HepG2 (cell line): ENCODE data around the gene ZBTB45. TPM values are rescaled to one million over a fixed set of nuclear protein-coding genes. Genes with fewer than 3 reads are reported as not detected.

Experiments
- ATAC-seq: fragments of 200-7000 bp; cut with Tn5 transposase; 3 replicates; pipeline ENCODE4 v1.9.1; 2020; ENCODE audit warnings: mild to moderate bottlenecking, moderate library complexity
- BruUV-seq: library from RNA; stranded (reverse); fragments of 400-500 nt; replicated peaks from 2 replicates; lab custom pipeline; 2021; lab: Mats Ljungman, UMichigan
- CTCF ChIA-PET: fragments of 300-600 bp; formaldehyde crosslinking; extraction: SDS; loops from one replicate; lab custom pipeline; 2021; ENCODE audit warnings: low total read pairs, inconsistent platforms, low intra/inter-chr PET ratio; lab: Yijun Ruan, JAX
- POLR2A ChIA-PET: fragments of 350-600 bp; sonication (Branson Sonifier 250); formaldehyde crosslinking; loops from one replicate; lab custom pipeline; 2020; ENCODE audit warnings: antibody characterized with exemption, inconsistent platforms; lab: Yijun Ruan, JAX
- DNase-seq: peaks from one replicate; pipeline ENCODE4 v3.0.0-alpha.2; 2015; ENCODE audit warnings: low spot score
- FAIRE-seq: peaks from 3 replicates; lab custom pipeline; 2011; peaks lifted over from hg19 to GRCh38; lab: Jason Lieb, UNC
- H2AFZ ChIP-seq: one replicate; pipeline ENCODE4 v1.6.1; 2011; ENCODE audit warnings: low read length, inconsistent platforms
- H3K27ac ChIP-seq: fragments of 300-600 bp; 3 replicates; pipeline ENCODE4 v1.8.0; 2011; ENCODE audit warnings: mixed run types, mild to moderate bottlenecking, mixed read lengths, low read length, inconsistent platforms; ENCODE audit not compliant: insufficient read depth; ENCODE audit errors: extremely low read length
- H3K27me3 ChIP-seq, 2 experiments: fragments of 200-600 bp in 1 of 2; 2 replicates in 1 of 2; 3 replicates in 1 of 2; pipeline versions ENCODE4 v1.6.0 to v1.8.0; 2011; ENCODE audit warnings: low read length in 2 of 2, mild to moderate bottlenecking in 2 of 2, moderate library complexity in 2 of 2, inconsistent platforms in 1 of 2; ENCODE audit not compliant: insufficient read depth in 2 of 2, control insufficient read depth in 1 of 2
- H3K36me3 ChIP-seq, 2 experiments: fragments of 200-600 bp in 1 of 2; replicated peaks in 1 of 2; 2 replicates in 1 of 2; 3 replicates in 1 of 2; pipeline versions ENCODE4 v1.5.1 to v1.8.0; 2011; ENCODE audit warnings: low read length in 2 of 2, inconsistent platforms in 1 of 2; ENCODE audit not compliant: insufficient read depth in 2 of 2, control insufficient read depth in 1 of 2
- H3K4me1 ChIP-seq: 2 replicates; pipeline ENCODE4 v1.5.1; 2012; ENCODE audit warnings: low read length, inconsistent platforms; ENCODE audit not compliant: insufficient read depth
- H3K4me2 ChIP-seq: 2 replicates; pipeline ENCODE4 v1.6.0; 2011; ENCODE audit warnings: low read depth, low read length, inconsistent platforms
- H3K4me3 ChIP-seq, 3 experiments: fragments of 200-600 bp in 1 of 3; sonication (generic), shearing (Covaris generic) in 1 of 3; replicated peaks in 1 of 3; 2 replicates each; pipeline ENCODE4 v1.5.1; 2011 to 2016; ENCODE audit warnings: low read length in 3 of 3, inconsistent platforms in 2 of 3, low read depth in 2 of 3, mild to moderate bottlenecking in 2 of 3, control low read depth in 1 of 3, mixed read lengths in 1 of 3; ENCODE audit not compliant: insufficient read depth in 1 of 3
- H3K79me2 ChIP-seq: one replicate; pipeline ENCODE4 v1.6.1; 2011; ENCODE audit warnings: low read length, inconsistent platforms; ENCODE audit not compliant: insufficient read depth
- H3K9ac ChIP-seq: 2 replicates; pipeline ENCODE4 v1.6.0; 2011; ENCODE audit warnings: mild to moderate bottlenecking, low read depth, low read length, inconsistent platforms; ENCODE audit not compliant: insufficient read depth
- H3K9me3 ChIP-seq: 2 replicates; pipeline ENCODE4 v1.5.1; 2012; ENCODE audit warnings: mild to moderate bottlenecking, low read length
- H4K20me1 ChIP-seq: 2 replicates; pipeline ENCODE4 v1.6.0; 2011; ENCODE audit warnings: inconsistent platforms, mild to moderate bottlenecking, low read length, moderate library complexity; ENCODE audit not compliant: insufficient read depth
- DNMT1 ChIP-seq: sonication (generic); formaldehyde crosslinking; IDR thresholded peaks from 2 replicates; pipeline ENCODE4 v1.5.1; 2020; ENCODE audit warnings: mild to moderate bottlenecking, missing genetic modification reagents
- ETV5 ChIP-seq: IDR thresholded peaks from 2 replicates; pipeline ENCODE4 v1.6.1; 2018; ENCODE audit warnings: missing biosample characterization, missing genetic modification reagents, inconsistent platforms, borderline replicate concordance
- IRX3 ChIP-seq: sonication (generic); formaldehyde crosslinking; IDR thresholded peaks from 2 replicates; pipeline ENCODE4 v1.8.1; 2023; ENCODE audit warnings: mild to moderate bottlenecking, low read depth, missing genetic modification reagents, borderline replicate concordance
- MBNL3 ChIP-seq: fragments of 250-450 bp; sonication (Bioruptor Pico); conservative IDR thresholded peaks from 2 replicates; pipeline ENCODE4 v1.8.0; 2022; ENCODE audit warnings: mild to moderate bottlenecking, inconsistent platforms
- RFX1 ChIP-seq: fragments of 450-650 bp; IDR thresholded peaks from 2 replicates; pipeline ENCODE4 v1.6.1; 2017
- SMAD9 ChIP-seq: sonication (generic); formaldehyde crosslinking; IDR thresholded peaks from 2 replicates; pipeline ENCODE4 v1.5.1; 2020; ENCODE audit warnings: mild to moderate bottlenecking, missing genetic modification reagents
- TBX3 ChIP-seq: fragments of 450-650 bp; IDR thresholded peaks from 2 replicates; pipeline ENCODE4 v1.6.1; 2017; ENCODE audit warnings: antibody characterized with exemption, mild to moderate bottlenecking, inconsistent platforms, borderline replicate concordance
- ZNF326 ChIP-seq: sonication (generic); formaldehyde crosslinking; IDR thresholded peaks from 2 replicates; pipeline ENCODE4 v1.4.0; 2020; ENCODE audit warnings: missing genetic modification reagents, borderline replicate concordance
- ZNF598 ChIP-seq: sonication (generic); formaldehyde crosslinking; IDR thresholded peaks from 2 replicates; pipeline ENCODE4 v1.5.1; 2020; ENCODE audit warnings: mild to moderate bottlenecking, missing genetic modification reagents, borderline replicate concordance
- WGBS: methylation state at CpG from one replicate; pipeline ENCODE4 v1.1.6; 2017; ENCODE audit warnings: low lambda C conversion rate; 5-methylcytosine and 5-hydroxymethylcytosine counted together
- in situ Hi-C: cut with HindIII; loops from 2 replicates; pipeline ENCODE4 v1.10.0; 2017; ENCODE audit warnings: low pct_unique_long_range_greater_than_20kb; ENCODE audit not compliant: extremely low pct_ligation_motif_present
- intact Hi-C: fragments of 100-400 bp; cut with micrococcal nuclease; formaldehyde crosslinking; loops from one replicate; pipeline ENCODE4 v1.10.0; 2022; ENCODE audit not compliant: unreplicated experiment
- polyA plus RNA-seq, 8 experiments: library from polyadenylated mRNA; depleted of rRNA in 3 of 8; stranded (reverse) in 7 of 8; unstranded in 1 of 8; fragments of >200 nt; fragmentation: Illumina TruSeq in 4 of 8; extraction: Trizol in 4 of 8; gene quantifications; 2 replicates each; pipeline versions ENCODE4 v1.2.1 to v1.2.3, GENCODE V29; 2011 to 2016; ENCODE audit warnings: low read depth in 4 of 8, missing spikeins in 1 of 8, mixed read lengths in 1 of 8; ENCODE audit not compliant: insufficient read depth in 1 of 8
- total RNA-seq, 5 experiments: library from RNA; depleted of rRNA; stranded (reverse); fragments of >200 nt; fragmentation: Illumina TruSeq; extraction: Trizol; gene quantifications; 2 replicates each; pipeline ENCODE4 v1.2.3, GENCODE V29; 2016; ENCODE audit warnings: low read depth in 1 of 5
- TF ChIP-seq, protein P1 (sequence below): IDR thresholded peaks from 2 replicates; pipeline ENCODE4 v1.6.1; 2012; ENCODE audit warnings: low read length, improper control_type of control experiment
- TF ChIP-seq, protein P2 (sequence below): sonication (generic); formaldehyde crosslinking; IDR thresholded peaks from 2 replicates; pipeline ENCODE4 v1.5.1; 2020; ENCODE audit warnings: missing genetic modification reagents, mild to moderate bottlenecking, borderline replicate concordance
- TF ChIP-seq, protein P3 (sequence below): fragments of 450-650 bp; IDR thresholded peaks from 2 replicates; pipeline ENCODE4 v1.6.1; 2017; ENCODE audit warnings: mild to moderate bottlenecking

The ZBTB45 gene
- total and polyA plus RNA-seq, 2 of the 13 experiments (the other 11 are each of a cell fraction or from before 2014, with no cell fraction given) = 3.0 to 3.7 TPM

DNA sequence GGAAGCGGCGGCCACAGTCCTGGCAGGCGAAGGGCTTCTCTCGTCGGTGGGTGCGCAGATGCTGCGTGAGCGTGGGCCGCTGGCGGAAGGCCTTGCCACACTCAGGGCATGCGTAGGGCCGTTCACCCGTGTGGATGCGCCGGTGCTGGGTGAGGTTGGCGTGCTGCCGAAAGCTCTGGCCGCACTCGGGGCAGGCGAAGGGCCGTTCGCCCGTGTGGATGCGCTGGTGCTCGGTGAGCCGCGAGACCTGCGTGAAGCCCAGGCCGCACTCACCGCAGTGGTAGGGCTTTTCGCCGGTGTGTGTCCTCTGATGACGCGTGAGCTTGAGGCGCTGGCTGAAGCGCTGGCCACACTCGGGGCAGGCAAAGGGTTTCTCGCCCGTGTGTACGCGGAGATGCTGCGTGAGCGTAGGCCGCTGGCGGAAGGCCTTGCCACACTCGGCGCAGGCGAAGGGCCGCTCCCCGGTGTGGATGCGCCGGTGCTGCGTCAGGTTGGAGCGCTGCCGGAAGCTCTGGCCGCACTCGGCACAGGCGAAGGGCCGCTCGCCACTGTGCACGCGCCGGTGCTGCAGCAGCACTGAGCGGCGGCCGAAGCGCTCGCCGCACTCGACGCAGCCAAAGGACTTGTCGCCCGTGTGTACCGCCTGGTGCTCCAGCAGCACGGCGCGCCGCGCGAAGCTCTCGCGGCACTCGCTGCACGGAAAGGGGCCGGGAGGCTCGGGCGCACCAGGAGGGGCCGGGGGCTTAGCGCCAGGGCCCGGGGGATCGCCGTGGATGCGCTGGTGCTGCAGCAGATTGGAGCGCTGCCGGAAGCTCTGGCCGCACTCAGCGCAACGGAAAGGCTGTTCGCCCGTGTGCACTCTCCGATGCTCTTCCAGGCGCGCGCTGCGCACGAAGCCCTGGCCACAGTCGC lies 42.8 kb upstream of the ZBTB45 start:
- ChIA-PET CTCF (no interaction called here), POLR2A (no interaction called here)
- no peaks in the 10 kb centered on the region; a peak in 1 of 5 replicates for H3K36me3 ChIP-seq
- H3K27ac ChIP-seq = no peak overlapping the region
- no peaks in the 10 kb centered on the region for H3K9me3 ChIP-seq
- DNase-seq (no peak), ATAC-seq (no peak), FAIRE-seq (no peak)
- H2AFZ ChIP-seq = no peak overlapping the region
- intact Hi-C loops (no loop called here), in situ Hi-C loops (no loop called here)
- no peak overlapping the region for H3K4me3 ChIP-seq
- no peak overlapping the region for H3K4me2 ChIP-seq
- H4K20me1 ChIP-seq = no peaks in the 10 kb centered on the region
- H3K27me3 ChIP-seq = no peaks in the 10 kb centered on the region
- peaks cover 14% of the 10 kb centered on the region for H3K4me1 ChIP-seq
- H3K9ac ChIP-seq = no peak overlapping the region
- peaks cover 18% of the 10 kb centered on the region for H3K79me2 ChIP-seq
- no TSS peak for BruUV-seq
- 100% methylated on average over 23 of the region's 107 CpGs for WGBS
- TF ChIP-seq DNMT1 (0 out of 2 replicates have a peak, but pooled peaks have one; percentile 38), IRX3 (CRISPR knock-in tag) (0 out of 2 replicates have a peak, but pooled peaks have one; percentile 40), ZNF598 (CRISPR knock-in tag) (no peak), ZNF326 (peak; percentile 55; the same call in 1 of the 2 replicates), RFX1 (no peak), TBX3 (no peak), ETV5 (CRISPR knock-in tag) (no peak), SMAD9 (CRISPR knock-in tag) (no peak), MBNL3 (CRISPR knock-in tag) (no peak)
- TF ChIP-seq, protein P1, sequence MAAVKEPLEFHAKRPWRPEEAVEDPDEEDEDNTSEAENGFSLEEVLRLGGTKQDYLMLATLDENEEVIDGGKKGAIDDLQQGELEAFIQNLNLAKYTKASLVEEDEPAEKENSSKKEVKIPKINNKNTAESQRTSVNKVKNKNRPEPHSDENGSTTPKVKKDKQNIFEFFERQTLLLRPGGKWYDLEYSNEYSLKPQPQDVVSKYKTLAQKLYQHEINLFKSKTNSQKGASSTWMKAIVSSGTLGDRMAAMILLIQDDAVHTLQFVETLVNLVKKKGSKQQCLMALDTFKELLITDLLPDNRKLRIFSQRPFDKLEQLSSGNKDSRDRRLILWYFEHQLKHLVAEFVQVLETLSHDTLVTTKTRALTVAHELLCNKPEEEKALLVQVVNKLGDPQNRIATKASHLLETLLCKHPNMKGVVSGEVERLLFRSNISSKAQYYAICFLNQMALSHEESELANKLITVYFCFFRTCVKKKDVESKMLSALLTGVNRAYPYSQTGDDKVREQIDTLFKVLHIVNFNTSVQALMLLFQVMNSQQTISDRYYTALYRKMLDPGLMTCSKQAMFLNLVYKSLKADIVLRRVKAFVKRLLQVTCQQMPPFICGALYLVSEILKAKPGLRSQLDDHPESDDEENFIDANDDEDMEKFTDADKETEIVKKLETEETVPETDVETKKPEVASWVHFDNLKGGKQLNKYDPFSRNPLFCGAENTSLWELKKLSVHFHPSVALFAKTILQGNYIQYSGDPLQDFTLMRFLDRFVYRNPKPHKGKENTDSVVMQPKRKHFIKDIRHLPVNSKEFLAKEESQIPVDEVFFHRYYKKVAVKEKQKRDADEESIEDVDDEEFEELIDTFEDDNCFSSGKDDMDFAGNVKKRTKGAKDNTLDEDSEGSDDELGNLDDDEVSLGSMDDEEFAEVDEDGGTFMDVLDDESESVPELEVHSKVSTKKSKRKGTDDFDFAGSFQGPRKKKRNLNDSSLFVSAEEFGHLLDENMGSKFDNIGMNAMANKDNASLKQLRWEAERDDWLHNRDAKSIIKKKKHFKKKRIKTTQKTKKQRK = no peak
- TF ChIP-seq, protein P2, sequence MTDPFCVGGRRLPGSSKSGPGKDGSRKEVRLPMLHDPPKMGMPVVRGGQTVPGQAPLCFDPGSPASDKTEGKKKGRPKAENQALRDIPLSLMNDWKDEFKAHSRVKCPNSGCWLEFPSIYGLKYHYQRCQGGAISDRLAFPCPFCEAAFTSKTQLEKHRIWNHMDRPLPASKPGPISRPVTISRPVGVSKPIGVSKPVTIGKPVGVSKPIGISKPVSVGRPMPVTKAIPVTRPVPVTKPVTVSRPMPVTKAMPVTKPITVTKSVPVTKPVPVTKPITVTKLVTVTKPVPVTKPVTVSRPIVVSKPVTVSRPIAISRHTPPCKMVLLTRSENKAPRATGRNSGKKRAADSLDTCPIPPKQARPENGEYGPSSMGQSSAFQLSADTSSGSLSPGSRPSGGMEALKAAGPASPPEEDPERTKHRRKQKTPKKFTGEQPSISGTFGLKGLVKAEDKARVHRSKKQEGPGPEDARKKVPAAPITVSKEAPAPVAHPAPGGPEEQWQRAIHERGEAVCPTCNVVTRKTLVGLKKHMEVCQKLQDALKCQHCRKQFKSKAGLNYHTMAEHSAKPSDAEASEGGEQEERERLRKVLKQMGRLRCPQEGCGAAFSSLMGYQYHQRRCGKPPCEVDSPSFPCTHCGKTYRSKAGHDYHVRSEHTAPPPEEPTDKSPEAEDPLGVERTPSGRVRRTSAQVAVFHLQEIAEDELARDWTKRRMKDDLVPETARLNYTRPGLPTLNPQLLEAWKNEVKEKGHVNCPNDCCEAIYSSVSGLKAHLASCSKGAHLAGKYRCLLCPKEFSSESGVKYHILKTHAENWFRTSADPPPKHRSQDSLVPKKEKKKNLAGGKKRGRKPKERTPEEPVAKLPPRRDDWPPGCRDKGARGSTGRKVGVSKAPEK (CRISPR knock-in tag) = no peak
- TF ChIP-seq, protein P3, sequence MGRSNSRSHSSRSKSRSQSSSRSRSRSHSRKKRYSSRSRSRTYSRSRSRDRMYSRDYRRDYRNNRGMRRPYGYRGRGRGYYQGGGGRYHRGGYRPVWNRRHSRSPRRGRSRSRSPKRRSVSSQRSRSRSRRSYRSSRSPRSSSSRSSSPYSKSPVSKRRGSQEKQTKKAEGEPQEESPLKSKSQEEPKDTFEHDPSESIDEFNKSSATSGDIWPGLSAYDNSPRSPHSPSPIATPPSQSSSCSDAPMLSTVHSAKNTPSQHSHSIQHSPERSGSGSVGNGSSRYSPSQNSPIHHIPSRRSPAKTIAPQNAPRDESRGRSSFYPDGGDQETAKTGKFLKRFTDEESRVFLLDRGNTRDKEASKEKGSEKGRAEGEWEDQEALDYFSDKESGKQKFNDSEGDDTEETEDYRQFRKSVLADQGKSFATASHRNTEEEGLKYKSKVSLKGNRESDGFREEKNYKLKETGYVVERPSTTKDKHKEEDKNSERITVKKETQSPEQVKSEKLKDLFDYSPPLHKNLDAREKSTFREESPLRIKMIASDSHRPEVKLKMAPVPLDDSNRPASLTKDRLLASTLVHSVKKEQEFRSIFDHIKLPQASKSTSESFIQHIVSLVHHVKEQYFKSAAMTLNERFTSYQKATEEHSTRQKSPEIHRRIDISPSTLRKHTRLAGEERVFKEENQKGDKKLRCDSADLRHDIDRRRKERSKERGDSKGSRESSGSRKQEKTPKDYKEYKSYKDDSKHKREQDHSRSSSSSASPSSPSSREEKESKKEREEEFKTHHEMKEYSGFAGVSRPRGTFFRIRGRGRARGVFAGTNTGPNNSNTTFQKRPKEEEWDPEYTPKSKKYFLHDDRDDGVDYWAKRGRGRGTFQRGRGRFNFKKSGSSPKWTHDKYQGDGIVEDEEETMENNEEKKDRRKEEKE = no peak
